IPS-NIHi7 (cell line): Measurements from ENCODE around the gene NEK1.
"Not testable (repeated sequence)": the region's sequence is repeated elsewhere in the genome, so short reads cannot be mapped to it uniquely, and the experiment has no call there.

Source experiments
- DNase-seq: peaks from one replicate; pipeline ENCODE4 v3.0.0; 2012; ENCODE audit warnings: mixed read lengths; ENCODE audit errors: extremely low spot score

The NEK1 gene

GRCh38 chr4:169628579-169628978 lies 16.2 kb upstream of the NEK1 start:
- no peak for DNase-seq

- no peak for DNase-seq
These were observed 14.9 kb upstream of the NEK1 start for GRCh38 chr4:169627307-169627706.

GRCh38 chr4:169626331-169627282 lies 14.2 kb upstream of the NEK1 start:
- DNase-seq, result no peak

GRCh38 chr4:169625886-169626285 lies 13.5 kb upstream of the NEK1 start:
- DNase-seq, result no peak

GRCh38 chr4:169624012-169624411 lies 11.6 kb upstream of the NEK1 start:
- not testable (repeated sequence) for DNase-seq

GRCh38 chr4:169622566-169622965 lies 10.2 kb upstream of the NEK1 start:
- no peak for DNase-seq

GRCh38 chr4:169621731-169622492 lies 9.5 kb upstream of the NEK1 start:
- no peak for DNase-seq

GRCh38 chr4:169620880-169621248 lies 8.5 kb upstream of the NEK1 start:
- DNase-seq, result peak; percentile 30

GRCh38 chr4:169619958-169620879 lies 7.8 kb upstream of the NEK1 start, which contains the start of gene CLCN3:
TSS of gene CLCN3 (plus strand) at chr4:169620578. CDS start at chr4:169635929, 15,351 bp downstream.
- peak; percentile 96 for DNase-seq

- DNase-seq, result peak; percentile 51
These were observed 7.2 kb upstream of the NEK1 start for GRCh38 chr4:169619518-169619957.

GRCh38 chr4:169618986-169619385 lies 6.6 kb upstream of the NEK1 start:
- DNase-seq, result no peak

GRCh38 chr4:169618286-169618685 lies 5.9 kb upstream of the NEK1 start:
- no peak for DNase-seq

- DNase-seq, result no peak
These were observed 4.9 kb upstream of the NEK1 start for GRCh38 chr4:169617306-169617705.

- DNase-seq, result no peak
These were observed 4.5 kb upstream of the NEK1 start for GRCh38 chr4:169616846-169617245.

GRCh38 chr4:169615467-169616106 lies 3.2 kb upstream of the NEK1 start:
- DNase-seq, result no peak

GRCh38 chr4:169612871-169613859 lies 782 bp upstream of the NEK1 start:
- peak; percentile 55 for DNase-seq

- DNase-seq, result no peak
These were observed 1.2 kb downstream of the NEK1 start for GRCh38 chr4:169611157-169611556.

GRCh38 chr4:169604903-169605331 lies 7.5 kb downstream of the NEK1 start:
- DNase-seq, result no peak

- no peak for DNase-seq
These were observed 8.1 kb downstream of the NEK1 start for GRCh38 chr4:169604131-169604900.
